Chondrocyte (in vitro differentiated cells): ENCODE data around the gene C6orf62. TPM values are rescaled to one million over a fixed set of nuclear protein-coding genes. Genes with fewer than 3 reads are reported as not detected.
"Not testable (repeated sequence)": the region's sequence is repeated elsewhere in the genome, so short reads cannot be mapped to it uniquely, and the experiment has no call there.

Experiments
- DNase-seq: peaks from one replicate; pipeline ENCODE4 v3.0.0; 2021; ENCODE audit warnings: mixed read lengths, low spot score
- H3K27ac Mint-ChIP-seq: one replicate; pipeline ENCODE4 v1.8.0; 2021; ENCODE audit warnings: mild to moderate bottlenecking, moderate library complexity, mixed read lengths; ENCODE audit not compliant: unreplicated experiment
- H3K27me3 Mint-ChIP-seq: 2 replicates; pipeline ENCODE4 v1.8.0; 2021; ENCODE audit warnings: low read depth, mixed read lengths
- H3K36me3 Mint-ChIP-seq: 2 replicates; pipeline ENCODE4 v1.8.0; 2021; ENCODE audit warnings: low read depth, mixed read lengths
- H3K4me1 Mint-ChIP-seq: 2 replicates; pipeline ENCODE4 v1.8.0; 2021; ENCODE audit warnings: low read depth, mild to moderate bottlenecking, mixed read lengths
- H3K4me3 Mint-ChIP-seq: one replicate; pipeline ENCODE4 v1.8.0; 2021; ENCODE audit warnings: mild to moderate bottlenecking, moderate library complexity, mixed read lengths; ENCODE audit not compliant: unreplicated experiment
- H3K9me3 Mint-ChIP-seq: 2 replicates; pipeline ENCODE4 v1.8.0; 2021; ENCODE audit warnings: low read depth, mixed read lengths
- CTCF ChIP-seq: fragments of 200-600 bp; sonication (generic); IDR thresholded peaks from 2 replicates; pipeline ENCODE4 v1.5.0; 2021; ENCODE audit warnings: antibody characterized with exemption, mild to moderate bottlenecking, moderate library complexity
- total RNA-seq: library from RNA; stranded (reverse); gene quantifications from 3 replicates; pipeline ENCODE4 v1.2.1, GENCODE V29; 2021

The C6orf62 gene
- total RNA-seq, 1 donor from 2014 or later = 91.9 TPM

- Mint-ChIP-seq H3K36me3 (peaks cover 6% of the 10 kb centered on the region), H3K4me3 (no peak overlapping the region), H3K27ac (no peak overlapping the region), H3K27me3 (no peaks in the 10 kb centered on the region), H3K9me3 (peaks cover 15% of the 10 kb centered on the region), H3K4me1 (peaks cover 5% of the 10 kb centered on the region)
- no peak for DNase-seq
- TF ChIP-seq CTCF = no peak
Observed at GRCh38 chr6:24673625-24674024, 45.3 kb downstream of the C6orf62 start.

GRCh38 chr6:24672620-24673182 lies 46.3 kb downstream of the C6orf62 start:
- Mint-ChIP-seq H3K27me3 (no peaks in the 10 kb centered on the region), H3K4me3 (no peak overlapping the region), H3K27ac (no peak overlapping the region), H3K36me3 (peaks cover 6% of the 10 kb centered on the region), H3K4me1 (peaks cover 7% of the 10 kb centered on the region), H3K9me3 (peaks cover 15% of the 10 kb centered on the region)
- TF ChIP-seq CTCF = no peak
- no peak for DNase-seq

- H3K4me3 Mint-ChIP-seq, H3K36me3 Mint-ChIP-seq, H3K27ac Mint-ChIP-seq, H3K27me3 Mint-ChIP-seq, DNase-seq: not testable (repeated sequence)
- H3K4me1 Mint-ChIP-seq = peaks cover 17% of the 10 kb centered on the region
- H3K9me3 Mint-ChIP-seq = peaks cover 15% of the 10 kb centered on the region
Observed at GRCh38 chr6:24671077-24671476, 47.9 kb downstream of the C6orf62 start.

- H3K27me3 Mint-ChIP-seq = not testable (repeated sequence)
- H3K9me3 Mint-ChIP-seq = peaks cover 15% of the 10 kb centered on the region
Observed at GRCh38 chr6:24670492-24670891, 48.5 kb downstream of the C6orf62 start.

GRCh38 chr6:24668997-24669361 lies 50.0 kb downstream of the C6orf62 start:
- peaks cover 6% of the 10 kb centered on the region for H3K36me3 Mint-ChIP-seq
- H3K9me3 Mint-ChIP-seq = peaks cover 15% of the 10 kb centered on the region
- no peak overlapping the region for H3K27ac Mint-ChIP-seq

More at GRCh38 chr6:24670492-24670891, 48.5 kb downstream of the C6orf62 start:
- peaks cover 23% of the 10 kb centered on the region for H3K4me1 Mint-ChIP-seq
- H3K4me3 Mint-ChIP-seq, H3K27ac Mint-ChIP-seq, DNase-seq, H3K36me3 Mint-ChIP-seq: not testable (repeated sequence)

GRCh38 chr6:24668066-24668996 lies 50.6 kb downstream of the C6orf62 start:
- not testable (repeated sequence) for H3K36me3 Mint-ChIP-seq, DNase-seq, H3K27ac Mint-ChIP-seq, H3K27me3 Mint-ChIP-seq
- peaks cover 15% of the 10 kb centered on the region for H3K9me3 Mint-ChIP-seq
- peak overlapping the region; percentile 94 for H3K4me3 Mint-ChIP-seq
- H3K4me1 Mint-ChIP-seq = peaks cover 32% of the 10 kb centered on the region

More at GRCh38 chr6:24668997-24669361, 50.0 kb downstream of the C6orf62 start:
- peaks cover 32% of the 10 kb centered on the region for H3K4me1 Mint-ChIP-seq
- no peaks in the 10 kb centered on the region for H3K27me3 Mint-ChIP-seq
- no peak overlapping the region for H3K4me3 Mint-ChIP-seq
- DNase-seq = no peak
- no peak for TF ChIP-seq CTCF
